CD4-positive, alpha-beta T cell (primary cell): ENCODE measurements around the gene PPP3CB. TPM values are rescaled to one million over a fixed set of nuclear protein-coding genes. Genes with fewer than 3 reads are reported as not detected.

Experiments used
- ATAC-seq: fragments of 200-7000 bp; cut with Tn5 transposase; one replicate; pipeline ENCODE4 v1.10.0; 2022; ENCODE audit warnings: mild to moderate bottlenecking; ENCODE audit not compliant: poor library complexity
- CTCF ChIA-PET: fragments of 350-600 bp; sonication (Branson Sonifier 250); formaldehyde crosslinking; loops from one replicate; lab custom pipeline; 2021; ENCODE audit warnings: antibody characterized with exemption, inconsistent platforms; lab: Charles Lee
- POLR2A ChIA-PET: fragments of 350-600 bp; sonication (Branson Sonifier 250); formaldehyde crosslinking; loops from one replicate; lab custom pipeline; 2021; ENCODE audit warnings: antibody characterized with exemption, inconsistent platforms; lab: Charles Lee
- DNase-seq, 14 experiments: peaks; one replicate each; pipeline ENCODE4 v3.0.0-alpha.2; 2013 to 2020; ENCODE audit warnings: mixed read lengths in 2 of 14
- H3K27ac ChIP-seq, 2 donors: one replicate each; pipeline versions ENCODE4 v1.5.1 to v1.7.0; 2013; ENCODE audit warnings: low read length in 2 of 2, low read depth in 1 of 2, mild to moderate bottlenecking in 1 of 2
- H3K27me3 ChIP-seq, 2 experiments: 1 replicate in 1 of 2; 2 replicates in 1 of 2; pipeline versions ENCODE4 v1.6.1 to v1.7.0; 2013; ENCODE audit warnings: low read length in 2 of 2, control low read depth in 1 of 2, mild to moderate bottlenecking in 1 of 2, moderate library complexity in 1 of 2; ENCODE audit not compliant: insufficient read depth in 2 of 2, control insufficient read depth in 1 of 2
- H3K36me3 ChIP-seq: one replicate; pipeline ENCODE4 v1.6.1; 2013; ENCODE audit warnings: low read length, control low read depth; ENCODE audit not compliant: insufficient read depth
- H3K4me1 ChIP-seq: one replicate; pipeline ENCODE4 v1.6.1; 2013; ENCODE audit warnings: low read length, control low read depth; ENCODE audit not compliant: insufficient read depth
- H3K4me3 ChIP-seq: one replicate; pipeline ENCODE4 v1.5.1; 2013; ENCODE audit warnings: mild to moderate bottlenecking, low read length, moderate library complexity
- H3K9me3 ChIP-seq, 2 experiments: 1 replicate in 1 of 2; 2 replicates in 1 of 2; pipeline versions ENCODE4 v1.6.1 to v1.7.0; 2013; ENCODE audit warnings: low read length in 2 of 2, mild to moderate bottlenecking in 2 of 2, control low read depth in 1 of 2, moderate library complexity in 1 of 2; ENCODE audit not compliant: control insufficient read depth in 1 of 2, insufficient read depth in 1 of 2
- H3K27ac Mint-ChIP-seq: one replicate; pipeline ENCODE4 v1.8.0; 2020; ENCODE audit warnings: mixed read lengths
- H3K27me3 Mint-ChIP-seq: one replicate; pipeline ENCODE4 v1.8.0; 2021; ENCODE audit warnings: mixed read lengths
- H3K36me3 Mint-ChIP-seq: one replicate; pipeline ENCODE4 v1.8.0; 2021; ENCODE audit warnings: low read depth, mixed read lengths
- H3K4me1 Mint-ChIP-seq: one replicate; pipeline ENCODE4 v1.8.0; 2021; ENCODE audit warnings: low read depth, mixed read lengths
- H3K4me3 Mint-ChIP-seq: one replicate; pipeline ENCODE4 v1.8.0; 2020; ENCODE audit warnings: mild to moderate bottlenecking, mixed read lengths
- H3K9me3 Mint-ChIP-seq: one replicate; pipeline ENCODE4 v1.8.0; 2020; ENCODE audit warnings: mixed read lengths
- CTCF ChIP-seq: fragments of 200-600 bp; IDR thresholded peaks from one replicate; pipeline ENCODE4 v1.8.0; 2022; ENCODE audit warnings: antibody characterized with exemption, mild to moderate bottlenecking
- intact Hi-C, 2 experiments: fragments of 100-400 bp; cut with DNase I in 1 of 2; cut with micrococcal nuclease in 1 of 2; formaldehyde crosslinking; loops; one replicate each; pipeline versions ENCODE4 v1.15.1 to v1.9.0; 2023 to 2025; cut with DNase I, micrococcal nuclease
- total RNA-seq, 174 experiments: library from RNA in 2 of 174; stranded (reverse) in 2 of 174; gene quantifications; one replicate each; pipeline ENCODE4 v1.2.3 and lab custom pipeline; 2021 to 2026

The PPP3CB gene
- total RNA-seq, 2 experiments from 2014 or later: 20.2 to 20.3 TPM

GRCh38 chr10:73405556-73405955 is 90.3 kb downstream of the PPP3CB start:
- Histone ChIP-seq H3K4me3 (no peak overlapping the region), H3K4me1 (peaks cover 16% of the 10 kb centered on the region), H3K36me3 (peaks cover 10% of the 10 kb centered on the region), H3K9me3 (no peaks in the 10 kb centered on the region), H3K27me3 (no peaks in the 10 kb centered on the region), H3K27ac (no peak overlapping the region)
- TF ChIP-seq CTCF: no peak
- DNase-seq: no peak
- Mint-ChIP-seq H3K4me1 (peaks cover 61% of the 10 kb centered on the region), H3K36me3 (peaks cover 28% of the 10 kb centered on the region), H3K27me3 (no peaks in the 10 kb centered on the region), H3K27ac (no peak overlapping the region), H3K4me3 (no peak overlapping the region), H3K9me3 (no peaks in the 10 kb centered on the region)
- POLR2A ChIA-PET: no interaction called here
- CTCF ChIA-PET: no interaction called here
- ATAC-seq: no peak
- intact Hi-C loops: no loop called here

DNA sequence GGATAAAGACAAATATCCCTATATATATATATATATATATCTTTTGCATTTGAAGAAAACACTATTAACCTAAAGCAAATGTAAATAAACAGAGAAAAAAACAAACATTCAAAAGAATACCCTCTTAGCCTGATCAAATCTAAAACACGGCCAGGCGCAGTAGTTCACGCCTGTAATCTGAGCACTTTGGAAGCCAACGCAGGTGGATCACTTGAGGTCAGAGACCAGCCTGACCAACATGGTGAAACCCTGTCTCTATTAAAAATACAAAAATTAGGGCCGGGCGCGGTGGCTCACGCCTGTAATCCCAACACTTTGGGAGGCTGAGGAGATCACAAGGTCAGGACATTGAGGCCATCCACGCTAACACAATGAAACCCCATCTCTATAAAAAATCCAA is 91.1 kb downstream of the PPP3CB start:
- DNase-seq (no peak), ATAC-seq (no peak)
- Mint-ChIP-seq H3K36me3 (peaks cover 30% of the 10 kb centered on the region), H3K27ac (no peak overlapping the region), H3K27me3 (no peaks in the 10 kb centered on the region), H3K4me1 (peaks cover 53% of the 10 kb centered on the region), H3K9me3 (no peaks in the 10 kb centered on the region), H3K4me3 (no peak overlapping the region)
- H3K9me3 ChIP-seq: no peaks in the 10 kb centered on the region
- peaks cover 12% of the 10 kb centered on the region for H3K4me1 ChIP-seq
- no peak for TF ChIP-seq CTCF
- no peaks in the 10 kb centered on the region for H3K27me3 ChIP-seq
- intact Hi-C loops: no loop called here
- no peak overlapping the region for H3K4me3 ChIP-seq
- ChIA-PET POLR2A (no interaction called here), CTCF (no interaction called here)
- no peak overlapping the region for H3K27ac ChIP-seq
- peaks cover 10% of the 10 kb centered on the region for H3K36me3 ChIP-seq

GRCh38 chr10:73401636-73402035 is 94.2 kb downstream of the PPP3CB start:
- Mint-ChIP-seq H3K27ac (no peak overlapping the region), H3K36me3 (peaks cover 51% of the 10 kb centered on the region), H3K4me1 (peaks cover 29% of the 10 kb centered on the region), H3K27me3 (no peaks in the 10 kb centered on the region), H3K9me3 (no peaks in the 10 kb centered on the region), H3K4me3 (no peak overlapping the region)
- no peak for TF ChIP-seq CTCF
- Histone ChIP-seq H3K27me3 (no peaks in the 10 kb centered on the region), H3K9me3 (no peaks in the 10 kb centered on the region), H3K27ac (no peak overlapping the region), H3K36me3 (peaks cover 27% of the 10 kb centered on the region), H3K4me1 (peaks cover 3% of the 10 kb centered on the region), H3K4me3 (no peak overlapping the region)
- ATAC-seq (no peak), DNase-seq (no peak)
- ChIA-PET CTCF (no interaction called here), POLR2A (no interaction called here)
- intact Hi-C loops: no loop called here
